Measurements from ENCODE around the gene LRBA.
"Not testable (repeated sequence)": the region's sequence is repeated elsewhere in the genome, so short reads cannot be mapped to it uniquely, and the experiment has no call there.

LRBA gene

DNA sequence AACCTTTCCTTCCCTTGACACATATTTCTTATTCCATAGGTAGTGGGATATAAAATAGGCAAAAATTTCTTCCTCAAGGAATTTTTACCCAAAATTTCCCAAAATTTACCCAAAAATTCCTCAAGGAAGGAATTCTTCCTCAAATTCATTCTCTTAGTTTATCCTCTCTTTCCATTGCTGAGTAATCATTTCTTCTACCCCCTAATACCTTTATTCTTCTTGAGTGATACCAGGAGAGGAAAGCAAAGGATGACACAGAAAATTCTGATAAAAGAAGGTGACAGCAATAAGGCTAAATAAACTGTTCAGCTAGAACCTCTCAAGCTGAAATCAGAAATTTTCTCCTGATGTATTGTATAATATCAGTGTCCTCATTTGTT is 624.6 kb downstream of the LRBA start:
- H3K27ac ChIP-seq (ENCODE audit: low read depth, low read length) = no peak overlapping the region
- H3K4me3 ChIP-seq (ENCODE audit: low read depth in 1 of 2, low read length in 2 of 2) = no peak overlapping the region
- no peaks in the 10 kb centered on the region for H3K4me1 ChIP-seq (ENCODE audit: control insufficient read depth in 1 of 2, insufficient read depth in 2 of 2, low read length in 2 of 2)
- peaks cover 0 to 4% of the 10 kb centered on the region in 2 donors for H3K9me3 ChIP-seq (ENCODE audit: control insufficient read depth in 1 of 2, low read length in 2 of 2)
- H3K9ac ChIP-seq (ENCODE audit: low read depth in 1 of 2, low read length in 2 of 2) = no peak overlapping the region
- no peaks in the 10 kb centered on the region for H3K27me3 ChIP-seq (ENCODE audit: control insufficient read depth in 1 of 2, insufficient read depth in 2 of 2, low read length in 2 of 2)
- H3K36me3 ChIP-seq (ENCODE audit: control insufficient read depth in 1 of 2, insufficient read depth in 2 of 2, low read length in 2 of 2) = no peaks in the 10 kb centered on the region

DNA sequence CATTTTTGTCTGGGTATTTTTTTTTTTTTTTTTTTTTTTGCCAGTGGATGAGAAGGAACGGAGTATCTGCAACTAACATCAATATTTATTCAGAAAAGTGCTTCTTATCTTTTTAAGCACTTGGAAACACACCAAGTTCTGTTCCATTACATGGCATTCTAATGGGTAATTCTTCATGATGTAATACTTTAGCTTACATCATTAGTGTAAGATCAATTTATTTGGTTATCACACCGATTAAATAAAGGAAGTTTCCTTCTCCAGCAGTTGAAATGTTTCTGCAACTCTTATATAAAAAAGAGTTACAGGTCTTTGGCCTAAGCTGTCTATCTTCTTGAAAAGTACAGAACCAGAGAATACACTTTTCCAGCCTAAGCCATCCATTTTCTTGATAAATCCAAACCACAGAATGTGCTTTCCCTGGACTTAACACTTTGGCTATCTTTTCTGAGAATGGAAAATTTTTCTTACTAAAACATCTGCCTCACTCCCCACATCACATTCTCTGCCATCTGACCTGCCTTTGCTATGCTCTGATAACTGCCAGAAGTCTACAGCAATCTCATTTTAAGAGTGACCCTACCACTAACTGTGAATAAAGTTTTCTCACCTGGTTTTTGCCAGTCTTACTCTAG is 625.1 kb downstream of the LRBA start:
- Histone ChIP-seq H3K4me3 (ENCODE audit: low read depth in 1 of 2, low read length in 2 of 2) (no peak overlapping the region), H3K27me3 (ENCODE audit: control insufficient read depth in 1 of 2, insufficient read depth in 2 of 2, low read length in 2 of 2) (no peaks in the 10 kb centered on the region), H3K9ac (ENCODE audit: low read depth in 1 of 2, low read length in 2 of 2) (no peak overlapping the region), H3K4me1 (ENCODE audit: control insufficient read depth in 1 of 2, insufficient read depth in 2 of 2, low read length in 2 of 2) (no peaks in the 10 kb centered on the region), H3K36me3 (ENCODE audit: control insufficient read depth in 1 of 2, insufficient read depth in 2 of 2, low read length in 2 of 2) (no peaks in the 10 kb centered on the region), H3K9me3 (ENCODE audit: control insufficient read depth in 1 of 2, low read length in 2 of 2) (peaks cover 0 to 4% of the 10 kb centered on the region in 2 donors), H3K27ac (ENCODE audit: low read depth, low read length) (no peak overlapping the region)

- H3K9ac ChIP-seq (ENCODE audit: low read depth in 1 of 2, low read length in 2 of 2) = no peak overlapping the region
- H3K27ac ChIP-seq (ENCODE audit: low read depth, low read length) = no peak overlapping the region
- no peaks in the 10 kb centered on the region for H3K27me3 ChIP-seq (ENCODE audit: control insufficient read depth in 1 of 2, insufficient read depth in 2 of 2, low read length in 2 of 2)
- H3K9me3 ChIP-seq (ENCODE audit: control insufficient read depth in 1 of 2, low read length in 2 of 2) = no peaks in the 10 kb centered on the region
- no peak overlapping the region for H3K4me3 ChIP-seq (ENCODE audit: low read depth in 1 of 2, low read length in 2 of 2)
- H3K36me3 ChIP-seq (ENCODE audit: control insufficient read depth in 1 of 2, insufficient read depth in 2 of 2, low read length in 2 of 2) = no peaks in the 10 kb centered on the region
- H3K4me1 ChIP-seq (ENCODE audit: control insufficient read depth in 1 of 2, insufficient read depth in 2 of 2, low read length in 2 of 2) = no peaks in the 10 kb centered on the region
These were observed 627.1 kb downstream of the LRBA start for GRCh38 chr4:150387981-150388380.

GRCh38 chr4:150386415-150386814 is 628.7 kb downstream of the LRBA start:
- H3K36me3 ChIP-seq (ENCODE audit: control insufficient read depth in 1 of 2, insufficient read depth in 2 of 2, low read length in 2 of 2); H3K27me3 ChIP-seq (ENCODE audit: control insufficient read depth in 1 of 2, insufficient read depth in 2 of 2, low read length in 2 of 2); H3K9ac ChIP-seq (ENCODE audit: low read depth in 1 of 2, low read length in 2 of 2); H3K4me3 ChIP-seq (ENCODE audit: low read depth in 1 of 2, low read length in 2 of 2); H3K27ac ChIP-seq (ENCODE audit: low read depth, low read length); H3K9me3 ChIP-seq (ENCODE audit: control insufficient read depth in 1 of 2, low read length in 2 of 2); H3K4me1 ChIP-seq (ENCODE audit: control insufficient read depth in 1 of 2, insufficient read depth in 2 of 2, low read length in 2 of 2): not testable (repeated sequence)

DNA sequence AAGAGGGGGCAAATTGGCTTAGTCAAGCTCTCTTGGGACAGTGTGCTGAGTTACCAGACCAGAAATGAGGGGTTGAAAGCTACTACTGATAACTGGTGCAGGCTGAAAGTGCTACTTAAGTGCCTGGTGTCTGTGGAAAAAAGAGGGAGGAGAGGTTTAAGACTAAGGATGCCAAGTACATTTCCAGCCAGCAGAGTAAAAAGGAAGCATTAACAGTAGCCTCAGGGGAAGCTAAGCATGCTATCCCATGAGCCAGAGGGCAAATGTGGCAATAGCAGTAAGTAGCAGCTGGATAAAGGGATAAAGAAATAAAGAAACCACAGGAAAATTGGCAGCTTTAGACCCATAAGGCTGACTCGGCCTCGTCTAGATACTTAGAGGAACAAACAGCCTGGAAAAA is 629.5 kb downstream of the LRBA start:
- H3K27ac ChIP-seq (ENCODE audit: low read depth, low read length) = no peak overlapping the region
- H3K36me3 ChIP-seq (ENCODE audit: control insufficient read depth in 1 of 2, insufficient read depth in 2 of 2, low read length in 2 of 2) = no peaks in the 10 kb centered on the region
- H3K9ac ChIP-seq (ENCODE audit: low read depth in 1 of 2, low read length in 2 of 2) = no peak overlapping the region
- no peak overlapping the region for H3K4me3 ChIP-seq (ENCODE audit: low read depth in 1 of 2, low read length in 2 of 2)
- H3K27me3 ChIP-seq (ENCODE audit: control insufficient read depth in 1 of 2, insufficient read depth in 2 of 2, low read length in 2 of 2) = no peaks in the 10 kb centered on the region
- no peaks in the 10 kb centered on the region for H3K9me3 ChIP-seq (ENCODE audit: control insufficient read depth in 1 of 2, low read length in 2 of 2)
- no peaks in the 10 kb centered on the region for H3K4me1 ChIP-seq (ENCODE audit: control insufficient read depth in 1 of 2, insufficient read depth in 2 of 2, low read length in 2 of 2)

DNA sequence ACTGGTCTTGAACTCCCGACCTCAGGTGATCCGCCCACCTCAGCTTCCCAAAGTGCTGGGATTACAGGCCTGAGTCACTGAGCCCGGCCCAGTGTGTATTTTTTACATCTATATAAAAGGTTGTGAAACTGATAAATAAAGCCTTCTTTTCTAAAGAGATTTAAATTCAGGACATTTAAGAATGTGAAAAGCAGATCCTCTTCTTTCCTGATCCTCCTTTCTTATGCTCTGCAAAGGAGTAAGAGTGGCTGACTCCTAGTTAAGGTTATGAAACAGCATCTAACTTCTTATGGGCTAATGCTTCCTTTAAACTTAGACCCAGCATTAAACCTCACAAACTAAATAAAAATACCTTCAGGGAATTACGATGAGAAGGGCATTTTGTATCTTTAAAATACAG is 630.8 kb downstream of the LRBA start:
- no peaks in the 10 kb centered on the region for H3K9me3 ChIP-seq (ENCODE audit: control insufficient read depth in 1 of 2, low read length in 2 of 2)
- no peak overlapping the region for H3K27ac ChIP-seq (ENCODE audit: low read depth, low read length)
- no peak overlapping the region for H3K4me3 ChIP-seq (ENCODE audit: low read depth in 1 of 2, low read length in 2 of 2)
- no peaks in the 10 kb centered on the region for H3K4me1 ChIP-seq (ENCODE audit: control insufficient read depth in 1 of 2, insufficient read depth in 2 of 2, low read length in 2 of 2)
- no peaks in the 10 kb centered on the region for H3K27me3 ChIP-seq (ENCODE audit: control insufficient read depth in 1 of 2, insufficient read depth in 2 of 2, low read length in 2 of 2)
- no peak overlapping the region for H3K9ac ChIP-seq (ENCODE audit: low read depth in 1 of 2, low read length in 2 of 2)
- H3K36me3 ChIP-seq (ENCODE audit: control insufficient read depth in 1 of 2, insufficient read depth in 2 of 2, low read length in 2 of 2) = no peaks in the 10 kb centered on the region

DNA sequence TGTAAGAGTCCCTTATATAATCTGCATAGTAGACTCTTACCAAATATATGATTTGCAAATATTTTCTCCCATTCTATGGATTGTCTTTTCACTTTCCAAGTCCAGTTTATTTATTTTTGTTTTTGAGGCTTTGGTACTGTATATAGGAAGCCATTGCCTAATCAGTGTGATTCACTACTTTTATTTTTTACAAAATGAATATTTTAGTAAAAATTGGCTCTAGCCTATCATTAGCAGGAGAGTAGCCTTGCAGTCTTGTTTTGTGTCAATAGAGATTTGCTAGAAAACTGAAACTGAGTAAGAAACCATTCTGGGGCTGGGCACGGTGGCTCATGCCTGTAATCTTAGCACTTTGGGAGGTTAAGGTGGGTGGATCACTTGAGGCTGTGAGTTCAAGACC is 633.1 kb downstream of the LRBA start:
- Histone ChIP-seq H3K4me1 (ENCODE audit: control insufficient read depth in 1 of 2, insufficient read depth in 2 of 2, low read length in 2 of 2) (no peaks in the 10 kb centered on the region), H3K4me3 (ENCODE audit: low read depth in 1 of 2, low read length in 2 of 2) (no peak overlapping the region), H3K9me3 (ENCODE audit: control insufficient read depth in 1 of 2, low read length in 2 of 2) (no peaks in the 10 kb centered on the region), H3K27me3 (ENCODE audit: control insufficient read depth in 1 of 2, insufficient read depth in 2 of 2, low read length in 2 of 2) (no peaks in the 10 kb centered on the region), H3K27ac (ENCODE audit: low read depth, low read length) (no peak overlapping the region), H3K36me3 (ENCODE audit: control insufficient read depth in 1 of 2, insufficient read depth in 2 of 2, low read length in 2 of 2) (no peaks in the 10 kb centered on the region), H3K9ac (ENCODE audit: low read depth in 1 of 2, low read length in 2 of 2) (no peak overlapping the region)

DNA sequence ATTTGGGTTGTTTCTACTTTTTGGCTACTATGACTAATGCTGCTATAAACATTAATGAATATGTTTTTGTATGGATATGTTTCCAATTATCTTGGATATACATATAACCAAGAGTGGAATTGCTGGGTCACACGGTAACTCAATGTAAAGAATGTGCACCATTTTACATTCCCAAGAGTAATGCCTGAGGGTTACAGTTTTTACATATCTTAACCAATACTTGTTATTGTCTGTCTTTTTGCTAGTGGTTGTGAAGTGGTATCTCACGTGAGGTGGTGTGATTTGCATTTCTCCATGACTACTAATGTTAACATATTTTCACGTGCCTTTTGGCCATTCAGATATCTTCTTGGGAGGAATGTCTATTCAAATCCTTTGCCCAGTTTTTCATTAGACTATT is 633.5 kb downstream of the LRBA start:
- H3K36me3 ChIP-seq (ENCODE audit: control insufficient read depth in 1 of 2, insufficient read depth in 2 of 2, low read length in 2 of 2) = no peaks in the 10 kb centered on the region
- no peaks in the 10 kb centered on the region for H3K9me3 ChIP-seq (ENCODE audit: control insufficient read depth in 1 of 2, low read length in 2 of 2)
- no peak overlapping the region for H3K4me3 ChIP-seq (ENCODE audit: low read depth in 1 of 2, low read length in 2 of 2)
- no peaks in the 10 kb centered on the region for H3K27me3 ChIP-seq (ENCODE audit: control insufficient read depth in 1 of 2, insufficient read depth in 2 of 2, low read length in 2 of 2)
- no peak overlapping the region for H3K27ac ChIP-seq (ENCODE audit: low read depth, low read length)
- no peak overlapping the region for H3K9ac ChIP-seq (ENCODE audit: low read depth in 1 of 2, low read length in 2 of 2)
- no peaks in the 10 kb centered on the region for H3K4me1 ChIP-seq (ENCODE audit: control insufficient read depth in 1 of 2, insufficient read depth in 2 of 2, low read length in 2 of 2)

DNA sequence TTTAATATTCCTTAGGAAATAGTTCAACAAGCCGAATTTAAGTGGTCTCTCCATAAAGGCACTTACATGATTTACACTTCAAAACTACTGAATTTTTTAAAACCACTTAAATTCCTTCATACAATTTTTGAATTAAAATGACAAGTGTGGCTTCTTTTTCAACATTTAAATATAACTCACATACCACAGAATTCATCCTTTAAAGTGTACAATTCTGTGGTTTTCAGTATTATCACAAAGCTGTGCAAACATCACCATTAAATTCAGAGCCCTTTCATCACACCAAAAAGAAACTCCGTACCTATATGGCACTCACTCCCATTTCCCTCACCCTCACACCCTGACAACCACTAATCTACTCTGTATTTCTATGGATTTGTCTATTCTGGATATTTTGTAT is 634.0 kb downstream of the LRBA start:
- Histone ChIP-seq H3K9ac (ENCODE audit: low read depth in 1 of 2, low read length in 2 of 2) (no peak overlapping the region), H3K27ac (ENCODE audit: low read depth, low read length) (no peak overlapping the region), H3K9me3 (ENCODE audit: control insufficient read depth in 1 of 2, low read length in 2 of 2) (no peaks in the 10 kb centered on the region), H3K4me3 (ENCODE audit: low read depth in 1 of 2, low read length in 2 of 2) (no peak overlapping the region), H3K27me3 (ENCODE audit: control insufficient read depth in 1 of 2, insufficient read depth in 2 of 2, low read length in 2 of 2) (no peaks in the 10 kb centered on the region), H3K4me1 (ENCODE audit: control insufficient read depth in 1 of 2, insufficient read depth in 2 of 2, low read length in 2 of 2) (no peaks in the 10 kb centered on the region), H3K36me3 (ENCODE audit: control insufficient read depth in 1 of 2, insufficient read depth in 2 of 2, low read length in 2 of 2) (no peaks in the 10 kb centered on the region)

GRCh38 chr4:150379454-150379853 is 635.6 kb downstream of the LRBA start:
- H3K36me3 ChIP-seq (ENCODE audit: control insufficient read depth in 1 of 2, insufficient read depth in 2 of 2, low read length in 2 of 2) = no peaks in the 10 kb centered on the region

GRCh38 chr4:150375025-150375424 is 640.1 kb downstream of the LRBA start:
- Histone ChIP-seq H3K27ac (ENCODE audit: low read depth, low read length) (no peak overlapping the region), H3K4me3 (ENCODE audit: low read depth in 1 of 2, low read length in 2 of 2) (no peak overlapping the region), H3K36me3 (ENCODE audit: control insufficient read depth in 1 of 2, insufficient read depth in 2 of 2, low read length in 2 of 2) (no peaks in the 10 kb centered on the region), H3K9me3 (ENCODE audit: control insufficient read depth in 1 of 2, low read length in 2 of 2) (no peaks in the 10 kb centered on the region), H3K9ac (ENCODE audit: low read depth in 1 of 2, low read length in 2 of 2) (no peak overlapping the region), H3K27me3 (ENCODE audit: control insufficient read depth in 1 of 2, insufficient read depth in 2 of 2, low read length in 2 of 2) (no peaks in the 10 kb centered on the region), H3K4me1 (ENCODE audit: control insufficient read depth in 1 of 2, insufficient read depth in 2 of 2, low read length in 2 of 2) (no peaks in the 10 kb centered on the region)

More at GRCh38 chr4:150379454-150379853, 635.6 kb downstream of the LRBA start:
- Histone ChIP-seq H3K9ac (ENCODE audit: low read depth in 1 of 2, low read length in 2 of 2) (no peak overlapping the region), H3K27me3 (ENCODE audit: control insufficient read depth in 1 of 2, insufficient read depth in 2 of 2, low read length in 2 of 2) (no peaks in the 10 kb centered on the region), H3K27ac (ENCODE audit: low read depth, low read length) (no peak overlapping the region), H3K9me3 (ENCODE audit: control insufficient read depth in 1 of 2, low read length in 2 of 2) (no peaks in the 10 kb centered on the region), H3K4me1 (ENCODE audit: control insufficient read depth in 1 of 2, insufficient read depth in 2 of 2, low read length in 2 of 2) (no peaks in the 10 kb centered on the region), H3K4me3 (ENCODE audit: low read depth in 1 of 2, low read length in 2 of 2) (no peak overlapping the region)

Measured in duodenal mucosa (tissue), 2 donors.